HepG2 (cell line): ENCODE results near the gene EVA1A. TPM values are rescaled to one million over a fixed set of nuclear protein-coding genes. Genes with fewer than 3 reads are reported as not detected.
A peak's percentile ranks its signal among the peaks of the same experiment; 100 is the strongest.

ENCODE experiments used
- ATAC-seq: fragments of 200-7000 bp; cut with Tn5 transposase; 3 replicates; pipeline ENCODE4 v1.9.1; 2020; ENCODE audit warnings: mild to moderate bottlenecking, moderate library complexity
- BruUV-seq: library from RNA; stranded (reverse); fragments of 400-500 nt; replicated peaks from 2 replicates; lab custom pipeline; 2021; lab: Mats Ljungman, UMichigan
- CTCF ChIA-PET: fragments of 300-600 bp; formaldehyde crosslinking; extraction: SDS; loops from one replicate; lab custom pipeline; 2021; ENCODE audit warnings: low total read pairs, inconsistent platforms, low intra/inter-chr PET ratio; lab: Yijun Ruan, JAX
- POLR2A ChIA-PET: fragments of 350-600 bp; sonication (Branson Sonifier 250); formaldehyde crosslinking; loops from one replicate; lab custom pipeline; 2020; ENCODE audit warnings: antibody characterized with exemption, inconsistent platforms; lab: Yijun Ruan, JAX
- DNase-seq: peaks from one replicate; pipeline ENCODE4 v3.0.0-alpha.2; 2015; ENCODE audit warnings: low spot score
- FAIRE-seq: peaks from 3 replicates; lab custom pipeline; 2011; peaks lifted over from hg19 to GRCh38; lab: Jason Lieb, UNC
- H2AFZ ChIP-seq: one replicate; pipeline ENCODE4 v1.6.1; 2011; ENCODE audit warnings: low read length, inconsistent platforms
- H3K27ac ChIP-seq: fragments of 300-600 bp; 3 replicates; pipeline ENCODE4 v1.8.0; 2011; ENCODE audit warnings: mixed run types, mild to moderate bottlenecking, mixed read lengths, low read length, inconsistent platforms; ENCODE audit not compliant: insufficient read depth; ENCODE audit errors: extremely low read length
- H3K27me3 ChIP-seq, 2 experiments: fragments of 200-600 bp in 1 of 2; 2 replicates in 1 of 2; 3 replicates in 1 of 2; pipeline versions ENCODE4 v1.6.0 to v1.8.0; 2011; ENCODE audit warnings: low read length in 2 of 2, mild to moderate bottlenecking in 2 of 2, moderate library complexity in 2 of 2, inconsistent platforms in 1 of 2; ENCODE audit not compliant: insufficient read depth in 2 of 2, control insufficient read depth in 1 of 2
- H3K36me3 ChIP-seq, 2 experiments: fragments of 200-600 bp in 1 of 2; replicated peaks in 1 of 2; 2 replicates in 1 of 2; 3 replicates in 1 of 2; pipeline versions ENCODE4 v1.5.1 to v1.8.0; 2011; ENCODE audit warnings: low read length in 2 of 2, inconsistent platforms in 1 of 2; ENCODE audit not compliant: insufficient read depth in 2 of 2, control insufficient read depth in 1 of 2
- H3K4me1 ChIP-seq: 2 replicates; pipeline ENCODE4 v1.5.1; 2012; ENCODE audit warnings: low read length, inconsistent platforms; ENCODE audit not compliant: insufficient read depth
- H3K4me2 ChIP-seq: 2 replicates; pipeline ENCODE4 v1.6.0; 2011; ENCODE audit warnings: low read depth, low read length, inconsistent platforms
- H3K4me3 ChIP-seq, 3 experiments: fragments of 200-600 bp in 1 of 3; sonication (generic), shearing (Covaris generic) in 1 of 3; replicated peaks in 1 of 3; 2 replicates each; pipeline ENCODE4 v1.5.1; 2011 to 2016; ENCODE audit warnings: low read length in 3 of 3, inconsistent platforms in 2 of 3, low read depth in 2 of 3, mild to moderate bottlenecking in 2 of 3, control low read depth in 1 of 3, mixed read lengths in 1 of 3; ENCODE audit not compliant: insufficient read depth in 1 of 3
- H3K79me2 ChIP-seq: one replicate; pipeline ENCODE4 v1.6.1; 2011; ENCODE audit warnings: low read length, inconsistent platforms; ENCODE audit not compliant: insufficient read depth
- H3K9ac ChIP-seq: 2 replicates; pipeline ENCODE4 v1.6.0; 2011; ENCODE audit warnings: mild to moderate bottlenecking, low read depth, low read length, inconsistent platforms; ENCODE audit not compliant: insufficient read depth
- H3K9me3 ChIP-seq: 2 replicates; pipeline ENCODE4 v1.5.1; 2012; ENCODE audit warnings: mild to moderate bottlenecking, low read length
- H4K20me1 ChIP-seq: 2 replicates; pipeline ENCODE4 v1.6.0; 2011; ENCODE audit warnings: inconsistent platforms, mild to moderate bottlenecking, low read length, moderate library complexity; ENCODE audit not compliant: insufficient read depth
- ATRX ChIP-seq: sonication (generic); formaldehyde crosslinking; IDR thresholded peaks from 2 replicates; pipeline ENCODE4 v1.4.0; 2020; ENCODE audit warnings: missing genetic modification reagents, borderline replicate concordance
- FOXA1 ChIP-seq, 2 experiments: fragments of 450-650 bp in 1 of 2; sonication (generic) in 1 of 2; formaldehyde crosslinking in 1 of 2; IDR thresholded peaks; 2 replicates each; pipeline versions ENCODE4 v1.4.0 to v1.6.1; 2016 to 2020; ENCODE audit warnings: missing genetic modification reagents in 1 of 2
- FOXC1 ChIP-seq: sonication (generic); formaldehyde crosslinking; IDR thresholded peaks from 2 replicates; pipeline ENCODE4 v1.8.0; 2022; ENCODE audit warnings: mild to moderate bottlenecking, missing genetic modification reagents, borderline replicate concordance
- HMG20A ChIP-seq: IDR thresholded peaks from 2 replicates; pipeline ENCODE4 v1.6.1; 2016; ENCODE audit warnings: borderline replicate concordance
- PLRG1 ChIP-seq: fragments of 450-650 bp; conservative IDR thresholded peaks from 2 replicates; pipeline ENCODE4 v1.6.1; 2016
- REST ChIP-seq, 2 experiments: IDR thresholded peaks; 2 replicates each; pipeline ENCODE4 v1.6.1; 2011 to 2012; ENCODE audit warnings: low read length in 2 of 2, borderline replicate concordance in 1 of 2, low read depth in 1 of 2, mild to moderate bottlenecking in 1 of 2, moderate library complexity in 1 of 2
- SAP130 ChIP-seq: IDR thresholded peaks from 2 replicates; pipeline ENCODE4 v1.6.1; 2016; ENCODE audit warnings: low read depth
- SATB2 ChIP-seq: sonication (generic); formaldehyde crosslinking; IDR thresholded peaks from 2 replicates; pipeline ENCODE4 v1.5.0; 2020; ENCODE audit warnings: missing genetic modification reagents
- STAT6 ChIP-seq: sonication (generic); formaldehyde crosslinking; IDR thresholded peaks from 2 replicates; pipeline ENCODE4 v1.4.0; 2020; ENCODE audit warnings: missing genetic modification reagents, mild to moderate bottlenecking, borderline replicate concordance
- ZBTB7B ChIP-seq: sonication (generic); formaldehyde crosslinking; IDR thresholded peaks from 2 replicates; pipeline ENCODE4 v1.4.0; 2020; ENCODE audit warnings: missing genetic modification reagents
- ZFP37 ChIP-seq: sonication (generic); formaldehyde crosslinking; IDR thresholded peaks from 2 replicates; pipeline ENCODE4 v1.4.0; 2020; ENCODE audit warnings: missing genetic modification reagents, borderline replicate concordance
- ZKSCAN8 ChIP-seq: IDR thresholded peaks from 2 replicates; pipeline ENCODE4 v1.6.1; 2016; ENCODE audit warnings: borderline replicate concordance, missing genetic modification reagents, missing compliant biosample characterization
- ZNF781 ChIP-seq: sonication (generic); formaldehyde crosslinking; IDR thresholded peaks from 2 replicates; pipeline ENCODE4 v1.5.1; 2020; ENCODE audit warnings: borderline replicate concordance, mild to moderate bottlenecking, missing genetic modification reagents; ENCODE audit errors: not compliant biosample characterization
- ZNF800 ChIP-seq: sonication (generic); formaldehyde crosslinking; IDR thresholded peaks from 2 replicates; pipeline ENCODE4 v1.4.0; 2020; ENCODE audit warnings: missing genetic modification reagents
- ZSCAN20 ChIP-seq: sonication (generic); formaldehyde crosslinking; IDR thresholded peaks from 2 replicates; pipeline ENCODE4 v1.4.0; 2020; ENCODE audit warnings: missing genetic modification reagents, mild to moderate bottlenecking, borderline replicate concordance
- WGBS: methylation state at CpG from one replicate; pipeline ENCODE4 v1.1.6; 2017; ENCODE audit warnings: low lambda C conversion rate; 5-methylcytosine and 5-hydroxymethylcytosine counted together
- in situ Hi-C: cut with HindIII; loops from 2 replicates; pipeline ENCODE4 v1.10.0; 2017; ENCODE audit warnings: low pct_unique_long_range_greater_than_20kb; ENCODE audit not compliant: extremely low pct_ligation_motif_present
- intact Hi-C: fragments of 100-400 bp; cut with micrococcal nuclease; formaldehyde crosslinking; loops from one replicate; pipeline ENCODE4 v1.10.0; 2022; ENCODE audit not compliant: unreplicated experiment
- polyA plus RNA-seq, 8 experiments: library from polyadenylated mRNA; depleted of rRNA in 3 of 8; stranded (reverse) in 7 of 8; unstranded in 1 of 8; fragments of >200 nt; fragmentation: Illumina TruSeq in 4 of 8; extraction: Trizol in 4 of 8; gene quantifications; 2 replicates each; pipeline versions ENCODE4 v1.2.1 to v1.2.3, GENCODE V29; 2011 to 2016; ENCODE audit warnings: low read depth in 4 of 8, missing spikeins in 1 of 8, mixed read lengths in 1 of 8; ENCODE audit not compliant: insufficient read depth in 1 of 8
- total RNA-seq, 5 experiments: library from RNA; depleted of rRNA; stranded (reverse); fragments of >200 nt; fragmentation: Illumina TruSeq; extraction: Trizol; gene quantifications; 2 replicates each; pipeline ENCODE4 v1.2.3, GENCODE V29; 2016; ENCODE audit warnings: low read depth in 1 of 5

The EVA1A gene
- total and polyA plus RNA-seq, 2 of the 13 experiments (the other 11 are each of a cell fraction or from before 2014, with no cell fraction given), result 57.5 to 57.8 TPM

GRCh38 chr2:75582840-75583239, 22.1 kb upstream of the EVA1A start (continued):
- TF ChIP-seq HMG20A (CRISPR knock-in tag) (peak; percentile 33; the same call in 1 of the 2 replicates), FOXA1 (IDR thresholded peaks at IDR 0.05) (no peak), FOXA1 (CRISPR knock-in tag; IDR thresholded peaks at IDR 0.05) (peak; percentile 56; the same call in 1 of the 2 replicates), SAP130 (CRISPR knock-in tag) (peak; percentile 54), REST (IDR thresholded peaks at IDR 0.05; ENCODE audit: borderline replicate concordance in 1 of 2, low read depth in 1 of 2, low read length in 2 of 2) (peak; percentile 34 to 93)
- TF ChIP-seq, all 625 proteins: peak for 12

- ChIA-PET CTCF (no interaction called here), POLR2A (no interaction called here)
- in situ Hi-C loops (no loop called here), intact Hi-C loops (no loop called here)
- no TSS peak for BruUV-seq
- Histone ChIP-seq H3K9me3 (peaks cover 5% of the 10 kb centered on the region; the same call in 1 of the 2 replicates), H3K4me2 (no peak overlapping the region), H4K20me1 (no peaks in the 10 kb centered on the region), H3K4me3 (no peak overlapping the region), H3K4me1 (peaks cover 34% of the 10 kb centered on the region), H3K79me2 (no peaks in the 10 kb centered on the region), H3K27me3 (no peaks in the 10 kb centered on the region), H3K9ac (no peak overlapping the region), H3K27ac (no peak overlapping the region), H3K36me3 (no peaks in the 10 kb centered on the region), H2AFZ (no peak overlapping the region)
- FAIRE-seq (no peak), ATAC-seq (no peak), DNase-seq (no peak)
- WGBS, result 75% methylated on average over 1 of the region's 1 CpG
- TF ChIP-seq SATB2 (CRISPR knock-in tag) (no peak), ATRX (CRISPR knock-in tag) (no peak), FOXC1 (CRISPR knock-in tag) (no peak), ZFP37 (CRISPR knock-in tag) (no peak), ZKSCAN8 (CRISPR knock-in tag) (no peak), ZSCAN20 (CRISPR knock-in tag) (no peak), ZBTB7B (CRISPR knock-in tag) (no peak), STAT6 (CRISPR knock-in tag) (no peak), ZNF781 (CRISPR knock-in tag) (no peak), ZNF800 (CRISPR knock-in tag) (no peak), PLRG1 (no peak)
Measured at GRCh38 chr2:75580606-75581005, 19.9 kb upstream of the EVA1A start.
